A549 (cell line): ENCODE results near the gene GGNBP2.

ENCODE experiments used
- EP300 ChIP-seq, 2 experiments: fragments of >200 bp; sonication (Bioruptor Twin); formaldehyde crosslinking; IDR thresholded peaks; 2 replicates in 1 of 2; 3 replicates in 1 of 2; pipeline ENCODE4 v1.6.1; 2016 to 2017
- HDAC2 ChIP-seq: fragments of 200-600 bp; sonication (generic); IDR thresholded peaks from 2 replicates; pipeline ENCODE4 v1.6.1; 2016
- JUNB ChIP-seq: fragments of >200 bp; sonication (Bioruptor Twin); formaldehyde crosslinking; IDR thresholded peaks from 2 replicates; pipeline ENCODE4 v1.6.1; 2016
- KDM1A ChIP-seq: fragments of 200-600 bp; sonication (generic); IDR thresholded peaks from 2 replicates; pipeline ENCODE4 v1.6.1; 2016; ENCODE audit warnings: low read depth, mild to moderate bottlenecking
- POLR2A ChIP-seq: IDR thresholded peaks from 2 replicates; pipeline ENCODE4 v1.6.1; 2012; ENCODE audit warnings: mild to moderate bottlenecking, low read length
- RAD21 ChIP-seq, 2 experiments: fragments of >200 bp in 1 of 2; sonication (Bioruptor Twin) in 1 of 2; formaldehyde crosslinking in 1 of 2; IDR thresholded peaks in 1 of 2; conservative IDR thresholded peaks in 1 of 2; 2 replicates in 1 of 2; 3 replicates in 1 of 2; pipeline ENCODE4 v1.6.1; 2012 to 2018; ENCODE audit warnings: inconsistent platforms in 1 of 2
- TF ChIP-seq, protein P1 (sequence below): fragments of >200 bp; sonication (Bioruptor Twin); formaldehyde crosslinking; IDR thresholded peaks from 3 replicates; pipeline ENCODE4 v1.5.1; 2016

DNA sequence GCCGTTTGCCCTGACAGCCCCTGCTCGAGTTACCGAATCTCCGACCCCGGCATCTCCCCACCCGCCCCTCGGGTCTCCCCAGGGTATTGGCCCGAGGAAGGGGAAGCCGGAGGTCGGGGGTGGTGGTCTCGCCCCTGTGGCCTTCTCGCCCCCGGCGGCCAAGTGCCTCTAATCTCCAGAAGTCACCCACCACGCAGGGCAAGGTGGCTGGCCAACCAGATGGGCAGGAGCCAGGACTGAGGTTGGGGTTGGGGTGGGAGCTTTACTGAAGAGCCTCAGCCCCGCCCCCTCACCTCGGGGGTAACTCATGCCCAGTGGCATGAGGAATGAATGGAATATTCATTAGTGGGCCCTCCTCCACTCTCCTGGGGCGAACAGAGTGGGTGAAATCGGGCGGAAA, 47.6 kb downstream of the GGNBP2 start:
- TF ChIP-seq KDM1A (no peak), RAD21 (conservative IDR thresholded peaks at IDR 0.05 in 1 of 2, IDR thresholded peaks at IDR 0.05 in 1 of 2) (no peak), POLR2A (0 out of 2 replicates have a peak, but pooled peaks have one; percentile 8), HDAC2 (no peak), EP300 (IDR thresholded peaks at IDR 0.05) (no peak), JUNB (no peak)
- TF ChIP-seq, protein P1, sequence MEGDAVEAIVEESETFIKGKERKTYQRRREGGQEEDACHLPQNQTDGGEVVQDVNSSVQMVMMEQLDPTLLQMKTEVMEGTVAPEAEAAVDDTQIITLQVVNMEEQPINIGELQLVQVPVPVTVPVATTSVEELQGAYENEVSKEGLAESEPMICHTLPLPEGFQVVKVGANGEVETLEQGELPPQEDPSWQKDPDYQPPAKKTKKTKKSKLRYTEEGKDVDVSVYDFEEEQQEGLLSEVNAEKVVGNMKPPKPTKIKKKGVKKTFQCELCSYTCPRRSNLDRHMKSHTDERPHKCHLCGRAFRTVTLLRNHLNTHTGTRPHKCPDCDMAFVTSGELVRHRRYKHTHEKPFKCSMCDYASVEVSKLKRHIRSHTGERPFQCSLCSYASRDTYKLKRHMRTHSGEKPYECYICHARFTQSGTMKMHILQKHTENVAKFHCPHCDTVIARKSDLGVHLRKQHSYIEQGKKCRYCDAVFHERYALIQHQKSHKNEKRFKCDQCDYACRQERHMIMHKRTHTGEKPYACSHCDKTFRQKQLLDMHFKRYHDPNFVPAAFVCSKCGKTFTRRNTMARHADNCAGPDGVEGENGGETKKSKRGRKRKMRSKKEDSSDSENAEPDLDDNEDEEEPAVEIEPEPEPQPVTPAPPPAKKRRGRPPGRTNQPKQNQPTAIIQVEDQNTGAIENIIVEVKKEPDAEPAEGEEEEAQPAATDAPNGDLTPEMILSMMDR = no peak
